SJSA1 (cell line): Measurements from ENCODE around the gene PACC1. TPM values are rescaled to one million over a fixed set of nuclear protein-coding genes. Genes with fewer than 3 reads are reported as not detected.

Experiments
- DNase-seq, 2 experiments: peaks; one replicate each; pipeline ENCODE4 v3.0.0-alpha.2; 2015 to 2020; ENCODE audit warnings: low spot score in 2 of 2, low read depth in 1 of 2
- H3K27ac ChIP-seq: fragments of 250-450 bp; sonication (Bioruptor Pico); 2 replicates; pipeline ENCODE4 v1.5.1; 2020; ENCODE audit warnings: mild to moderate bottlenecking, moderate library complexity
- H3K27me3 ChIP-seq: fragments of 250-450 bp; sonication (Bioruptor Pico); replicated peaks from 2 replicates; pipeline ENCODE4 v1.5.1; 2020; ENCODE audit warnings: mild to moderate bottlenecking, moderate library complexity
- H3K36me3 ChIP-seq: fragments of 250-450 bp; sonication (Bioruptor Pico); 2 replicates; pipeline ENCODE4 v1.5.1; 2020; ENCODE audit warnings: mild to moderate bottlenecking
- H3K4me1 ChIP-seq: fragments of 250-450 bp; sonication (Bioruptor Pico); replicated peaks from 2 replicates; pipeline ENCODE4 v1.6.1; 2021; ENCODE audit warnings: mild to moderate bottlenecking
- H3K4me3 ChIP-seq: fragments of 250-450 bp; sonication (Bioruptor Pico); 2 replicates; pipeline ENCODE4 v1.5.1; 2020; ENCODE audit warnings: mild to moderate bottlenecking
- H3K9me3 ChIP-seq: fragments of 250-450 bp; sonication (Bioruptor Pico); replicated peaks from 2 replicates; pipeline ENCODE4 v1.5.1; 2020; ENCODE audit warnings: mild to moderate bottlenecking
- total RNA-seq: library from RNA; depleted of rRNA; stranded (reverse); fragments of >200 nt; shearing (Covaris generic); gene quantifications from 2 replicates; pipeline ENCODE4 v1.2.3, GENCODE V29; 2014

The PACC1 gene
- total RNA-seq, 1 experiment from 2014 or later: 9.4 TPM

- Histone ChIP-seq H3K4me1 (0 out of 2 replicates have a peak, but pooled peaks cover 16% of the 10 kb centered on the region), H3K9me3 (no peaks in the 10 kb centered on the region), H3K4me3 (peak overlapping the region; percentile 92), H3K27ac (peak overlapping the region; percentile 29; the same call in 1 of the 2 replicates), H3K36me3 (peaks cover 3% of the 10 kb centered on the region; the same call in 1 of the 2 replicates), H3K27me3 (peaks cover 2% of the 10 kb centered on the region; the same call in 1 of the 2 replicates)
- DNase-seq: no peak
Observed at GRCh38 chr1:212432272-212432660, 17.6 kb upstream of the PACC1 start.

- peaks cover 3% of the 10 kb centered on the region; the same call in 1 of the 2 replicates for H3K36me3 ChIP-seq
- H3K27ac ChIP-seq: no peak overlapping the region
- H3K27me3 ChIP-seq: peaks cover 2% of the 10 kb centered on the region; the same call in 1 of the 2 replicates
- H3K4me1 ChIP-seq: 0 out of 2 replicates have a peak, but pooled peaks cover 16% of the 10 kb centered on the region
- H3K9me3 ChIP-seq: no peaks in the 10 kb centered on the region
- no peak overlapping the region for H3K4me3 ChIP-seq
- no peak for DNase-seq
Observed at GRCh38 chr1:212431644-212432043, 17.0 kb upstream of the PACC1 start.

GRCh38 chr1:212430955-212431394, 16.3 kb upstream of the PACC1 start:
- H3K4me3 ChIP-seq: no peak overlapping the region
- H3K27ac ChIP-seq: no peak overlapping the region
- 0 out of 2 replicates have a peak, but pooled peaks cover 16% of the 10 kb centered on the region for H3K4me1 ChIP-seq
- no peak for DNase-seq
- H3K27me3 ChIP-seq: peaks cover 2% of the 10 kb centered on the region; the same call in 1 of the 2 replicates
- peaks cover 3% of the 10 kb centered on the region; the same call in 1 of the 2 replicates for H3K36me3 ChIP-seq
- H3K9me3 ChIP-seq: no peaks in the 10 kb centered on the region

GRCh38 chr1:212430416-212430815, 15.7 kb upstream of the PACC1 start:
- H3K27me3 ChIP-seq: peaks cover 2% of the 10 kb centered on the region; the same call in 1 of the 2 replicates
- H3K27ac ChIP-seq: no peak overlapping the region
- 0 out of 2 replicates have a peak, but pooled peaks cover 16% of the 10 kb centered on the region for H3K4me1 ChIP-seq
- H3K9me3 ChIP-seq: no peaks in the 10 kb centered on the region
- DNase-seq: no peak
- H3K36me3 ChIP-seq: peaks cover 3% of the 10 kb centered on the region; the same call in 1 of the 2 replicates
- H3K4me3 ChIP-seq: no peak overlapping the region

GRCh38 chr1:212428496-212428895, 13.8 kb upstream of the PACC1 start:
- Histone ChIP-seq H3K9me3 (no peaks in the 10 kb centered on the region), H3K27ac (no peak overlapping the region), H3K27me3 (peaks cover 8% of the 10 kb centered on the region), H3K36me3 (peaks cover 3% of the 10 kb centered on the region; the same call in 1 of the 2 replicates), H3K4me1 (0 out of 2 replicates have a peak, but pooled peaks cover 9% of the 10 kb centered on the region), H3K4me3 (no peak overlapping the region)
- no peak for DNase-seq

GRCh38 chr1:212423879-212424278, 9.2 kb upstream of the PACC1 start:
- Histone ChIP-seq H3K27me3 (peaks cover 8% of the 10 kb centered on the region), H3K4me1 (no peaks in the 10 kb centered on the region), H3K27ac (no peak overlapping the region), H3K36me3 (no peaks in the 10 kb centered on the region), H3K9me3 (no peaks in the 10 kb centered on the region), H3K4me3 (no peak overlapping the region)
- no peak for DNase-seq

- H3K27ac ChIP-seq: no peak overlapping the region
- no peaks in the 10 kb centered on the region for H3K4me1 ChIP-seq
- H3K36me3 ChIP-seq: no peaks in the 10 kb centered on the region
- H3K9me3 ChIP-seq: no peaks in the 10 kb centered on the region
- no peak for DNase-seq
- no peak overlapping the region for H3K4me3 ChIP-seq
- peaks cover 6% of the 10 kb centered on the region for H3K27me3 ChIP-seq
Observed at GRCh38 chr1:212421165-212421564, 6.5 kb upstream of the PACC1 start.

GRCh38 chr1:212415107-212415841, 588 bp upstream of the PACC1 start:
- Histone ChIP-seq H3K9me3 (no peaks in the 10 kb centered on the region), H3K36me3 (peaks cover 5% of the 10 kb centered on the region), H3K27ac (no peak overlapping the region; the same call in 1 of the 2 replicates), H3K4me3 (peak overlapping the region; percentile 75), H3K4me1 (peaks cover 10% of the 10 kb centered on the region), H3K27me3 (no peaks in the 10 kb centered on the region)
- DNase-seq: peak in 1 of 2 experiments; percentile 34

- H3K36me3 ChIP-seq: peaks cover 14% of the 10 kb centered on the region
- peak overlapping the region; percentile 75 for H3K4me3 ChIP-seq
- DNase-seq: peak in 1 of 2 experiments; percentile 29
- no peaks in the 10 kb centered on the region for H3K27me3 ChIP-seq
- no peaks in the 10 kb centered on the region for H3K9me3 ChIP-seq
- no peak overlapping the region for H3K27ac ChIP-seq
- H3K4me1 ChIP-seq: peaks cover 10% of the 10 kb centered on the region
Observed at GRCh38 chr1:212413902-212414327, 771 bp downstream of the PACC1 start.

- Histone ChIP-seq H3K36me3 (peaks cover 24% of the 10 kb centered on the region), H3K9me3 (no peaks in the 10 kb centered on the region), H3K27me3 (no peaks in the 10 kb centered on the region), H3K4me3 (no peak overlapping the region), H3K27ac (no peak overlapping the region), H3K4me1 (peaks cover 10% of the 10 kb centered on the region)
- peak in 1 of 2 experiments; percentile 25 for DNase-seq
Observed at GRCh38 chr1:212412374-212412773, 2.3 kb downstream of the PACC1 start.

GRCh38 chr1:212410231-212410820, 4.4 kb downstream of the PACC1 start:
- Histone ChIP-seq H3K9me3 (no peaks in the 10 kb centered on the region), H3K4me3 (no peak overlapping the region), H3K36me3 (peaks cover 33% of the 10 kb centered on the region), H3K4me1 (peaks cover 10% of the 10 kb centered on the region), H3K27ac (no peak overlapping the region), H3K27me3 (no peaks in the 10 kb centered on the region)
- peak in 1 of 2 experiments; percentile 24 for DNase-seq

- Histone ChIP-seq H3K27ac (no peak overlapping the region), H3K36me3 (peaks cover 18% of the 10 kb centered on the region; the same call in 1 of the 2 replicates), H3K4me3 (no peak overlapping the region), H3K9me3 (peaks cover under 1% of the 10 kb centered on the region; the same call in 1 of the 2 replicates), H3K4me1 (peaks cover 7% of the 10 kb centered on the region), H3K27me3 (no peaks in the 10 kb centered on the region)
- peak in 1 of 2 experiments; percentile 16 for DNase-seq
Observed at GRCh38 chr1:212402666-212403321, 11.9 kb downstream of the PACC1 start.

GRCh38 chr1:212401838-212402582, 12.7 kb downstream of the PACC1 start:
- peaks cover 4% of the 10 kb centered on the region; the same call in 1 of the 2 replicates for H3K9me3 ChIP-seq
- H3K27me3 ChIP-seq: no peaks in the 10 kb centered on the region
- H3K4me3 ChIP-seq: no peak overlapping the region
- H3K4me1 ChIP-seq: peaks cover 7% of the 10 kb centered on the region
- peaks cover 11% of the 10 kb centered on the region; the same call in 1 of the 2 replicates for H3K36me3 ChIP-seq
- DNase-seq: peak; percentile 1 to 9
- H3K27ac ChIP-seq: peak overlapping the region; percentile 52
